Astrocyte (in vitro differentiated cells and primary cell): ENCODE data around the gene OR8B8. TPM values are rescaled to one million over a fixed set of nuclear protein-coding genes. Genes with fewer than 3 reads are reported as not detected.

Source experiments
- DNase-seq: peaks from one replicate; pipeline ENCODE4 v3.0.0-alpha.2; 2010; ENCODE audit warnings: low read depth
- FAIRE-seq: peaks from 2 replicates; lab custom pipeline; 2011; peaks lifted over from hg19 to GRCh38; lab: Jason Lieb, UNC
- H2AFZ ChIP-seq: 2 replicates; pipeline ENCODE4 v1.6.0; 2012; ENCODE audit warnings: low read depth, low read length, inconsistent platforms
- H3K27ac ChIP-seq: 2 replicates; pipeline ENCODE4 v1.5.1; 2011; ENCODE audit warnings: low read depth, low read length, inconsistent platforms
- H3K27me3 ChIP-seq: 2 replicates; pipeline ENCODE4 v1.6.0; 2011; ENCODE audit warnings: low read length, inconsistent platforms; ENCODE audit not compliant: insufficient read depth
- H3K36me3 ChIP-seq: 2 replicates; pipeline ENCODE4 v1.5.1; 2011; ENCODE audit warnings: low read length, inconsistent platforms; ENCODE audit not compliant: insufficient read depth
- H3K4me1 ChIP-seq: 2 replicates; pipeline ENCODE4 v1.5.1; 2011; ENCODE audit warnings: low read length, inconsistent platforms; ENCODE audit not compliant: insufficient read depth
- H3K4me2 ChIP-seq: 2 replicates; pipeline ENCODE4 v1.6.0; 2012; ENCODE audit warnings: low read length, inconsistent platforms
- H3K4me3 ChIP-seq: 2 replicates; pipeline ENCODE4 v1.5.1; 2011; ENCODE audit warnings: low read depth, mild to moderate bottlenecking, low read length, inconsistent platforms; ENCODE audit not compliant: insufficient read depth
- H3K79me2 ChIP-seq: 2 replicates; pipeline ENCODE4 v1.6.0; 2012; ENCODE audit warnings: mild to moderate bottlenecking, low read length, inconsistent platforms; ENCODE audit not compliant: insufficient read depth
- H3K9ac ChIP-seq: 2 replicates; pipeline ENCODE4 v1.6.0; 2012; ENCODE audit warnings: mild to moderate bottlenecking, low read length, inconsistent platforms
- H3K9me3 ChIP-seq: 2 replicates; pipeline ENCODE4 v1.5.1; 2012; ENCODE audit warnings: low read depth, mild to moderate bottlenecking, low read length, inconsistent platforms; ENCODE audit not compliant: insufficient read depth
- H4K20me1 ChIP-seq: 2 replicates; pipeline ENCODE4 v1.6.0; 2012; ENCODE audit warnings: low read length, inconsistent platforms; ENCODE audit not compliant: insufficient read depth
- H3K27ac Mint-ChIP-seq: one replicate; pipeline ENCODE4 v1.8.0; 2021; ENCODE audit warnings: mild to moderate bottlenecking, mixed read lengths; ENCODE audit not compliant: unreplicated experiment
- H3K27me3 Mint-ChIP-seq: one replicate; pipeline ENCODE4 v1.8.0; 2021; ENCODE audit warnings: low read depth, mixed read lengths; ENCODE audit not compliant: unreplicated experiment
- H3K36me3 Mint-ChIP-seq: one replicate; pipeline ENCODE4 v1.8.0; 2021; ENCODE audit warnings: low read depth, mixed read lengths; ENCODE audit not compliant: unreplicated experiment
- H3K4me1 Mint-ChIP-seq: one replicate; pipeline ENCODE4 v1.8.0; 2021; ENCODE audit warnings: low read depth, mixed read lengths; ENCODE audit not compliant: unreplicated experiment
- H3K4me3 Mint-ChIP-seq: one replicate; pipeline ENCODE4 v1.8.0; 2021; ENCODE audit warnings: mild to moderate bottlenecking, moderate library complexity, mixed read lengths; ENCODE audit not compliant: unreplicated experiment
- H3K9me3 Mint-ChIP-seq: one replicate; pipeline ENCODE4 v1.8.0; 2021; ENCODE audit warnings: mild to moderate bottlenecking, mixed read lengths; ENCODE audit not compliant: unreplicated experiment
- EZH2 ChIP-seq: IDR thresholded peaks from 2 replicates; pipeline ENCODE4 v1.6.1; 2012; ENCODE audit warnings: mild to moderate bottlenecking, low read length, inconsistent platforms; ENCODE audit not compliant: insufficient read depth
- total RNA-seq: library from RNA; stranded (reverse); gene quantifications from 2 replicates; pipeline ENCODE4 v1.2.1, GENCODE V29; 2021
- TF ChIP-seq, protein P1 (sequence below): IDR thresholded peaks from 2 replicates; pipeline ENCODE4 v1.5.1; 2011; ENCODE audit warnings: low read depth, mild to moderate bottlenecking, inconsistent platforms, low read length, moderate library complexity; ENCODE audit not compliant: insufficient read depth

Gene OR8B8
- total RNA-seq, 1 donor from 2014 or later, result not detected

DNA sequence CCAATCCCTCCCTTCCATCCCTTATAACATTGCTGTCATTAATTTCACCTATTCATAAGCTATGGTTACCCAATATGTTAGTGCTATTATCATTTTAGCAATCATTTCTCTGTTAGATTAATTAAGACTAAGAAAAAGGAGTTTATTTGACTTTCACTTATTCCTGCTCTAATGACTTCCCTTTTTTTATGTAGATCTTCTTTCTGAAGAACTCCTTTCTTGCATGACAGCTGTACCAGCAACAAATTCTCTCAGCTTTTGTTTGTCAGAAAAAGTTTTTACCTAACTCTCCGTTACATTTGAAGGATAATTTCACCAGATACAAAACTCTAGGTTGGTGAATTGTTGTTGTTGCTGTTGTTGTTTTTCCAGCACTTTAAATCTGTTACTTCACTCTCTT, 28.6 kb upstream of the OR8B8 start:
- Mint-ChIP-seq H3K36me3 (no peaks in the 10 kb centered on the region), H3K27me3 (no peaks in the 10 kb centered on the region), H3K9me3 (no peaks in the 10 kb centered on the region), H3K4me3 (no peak overlapping the region), H3K27ac (no peak overlapping the region), H3K4me1 (no peaks in the 10 kb centered on the region)
- H3K4me1 ChIP-seq, result no peaks in the 10 kb centered on the region
- H3K27me3 ChIP-seq, result peaks cover 7% of the 10 kb centered on the region
- DNase-seq, result no peak
- H2AFZ ChIP-seq, result no peak overlapping the region
- H3K4me3 ChIP-seq, result no peak overlapping the region
- H4K20me1 ChIP-seq, result no peaks in the 10 kb centered on the region
- no peak overlapping the region for H3K27ac ChIP-seq
- H3K9me3 ChIP-seq, result no peaks in the 10 kb centered on the region
- H3K36me3 ChIP-seq, result no peaks in the 10 kb centered on the region
- FAIRE-seq, result no peak
- no peak overlapping the region for H3K9ac ChIP-seq
- no peak for TF ChIP-seq EZH2
- TF ChIP-seq, protein P1, sequence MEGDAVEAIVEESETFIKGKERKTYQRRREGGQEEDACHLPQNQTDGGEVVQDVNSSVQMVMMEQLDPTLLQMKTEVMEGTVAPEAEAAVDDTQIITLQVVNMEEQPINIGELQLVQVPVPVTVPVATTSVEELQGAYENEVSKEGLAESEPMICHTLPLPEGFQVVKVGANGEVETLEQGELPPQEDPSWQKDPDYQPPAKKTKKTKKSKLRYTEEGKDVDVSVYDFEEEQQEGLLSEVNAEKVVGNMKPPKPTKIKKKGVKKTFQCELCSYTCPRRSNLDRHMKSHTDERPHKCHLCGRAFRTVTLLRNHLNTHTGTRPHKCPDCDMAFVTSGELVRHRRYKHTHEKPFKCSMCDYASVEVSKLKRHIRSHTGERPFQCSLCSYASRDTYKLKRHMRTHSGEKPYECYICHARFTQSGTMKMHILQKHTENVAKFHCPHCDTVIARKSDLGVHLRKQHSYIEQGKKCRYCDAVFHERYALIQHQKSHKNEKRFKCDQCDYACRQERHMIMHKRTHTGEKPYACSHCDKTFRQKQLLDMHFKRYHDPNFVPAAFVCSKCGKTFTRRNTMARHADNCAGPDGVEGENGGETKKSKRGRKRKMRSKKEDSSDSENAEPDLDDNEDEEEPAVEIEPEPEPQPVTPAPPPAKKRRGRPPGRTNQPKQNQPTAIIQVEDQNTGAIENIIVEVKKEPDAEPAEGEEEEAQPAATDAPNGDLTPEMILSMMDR, result no peak
- H3K4me2 ChIP-seq, result no peak overlapping the region
- no peaks in the 10 kb centered on the region for H3K79me2 ChIP-seq

DNA sequence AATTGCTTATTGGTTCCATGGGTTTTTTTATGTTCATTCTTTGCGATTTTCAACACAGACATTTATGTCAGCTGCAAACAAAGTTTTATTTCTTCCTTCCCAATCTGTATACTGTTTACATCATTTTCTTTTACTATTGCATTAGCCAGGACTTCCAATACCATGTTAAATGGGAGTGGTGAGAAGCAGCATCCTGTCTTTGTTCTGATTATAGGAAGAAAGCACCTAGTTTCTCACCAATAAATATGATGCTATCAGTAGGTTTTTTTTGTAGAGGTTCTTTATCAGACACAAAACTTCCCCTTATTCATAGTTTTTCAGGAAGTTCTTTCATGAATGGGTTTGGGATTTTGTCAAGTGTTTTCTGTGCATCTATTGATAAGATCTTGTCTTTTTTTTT, 28.0 kb upstream of the OR8B8 start:
- Mint-ChIP-seq H3K9me3 (no peaks in the 10 kb centered on the region), H3K36me3 (no peaks in the 10 kb centered on the region), H3K27me3 (no peaks in the 10 kb centered on the region), H3K4me1 (no peaks in the 10 kb centered on the region), H3K4me3 (no peak overlapping the region), H3K27ac (no peak overlapping the region)
- TF ChIP-seq, protein P1, result no peak
- TF ChIP-seq EZH2, result no peak
- H3K4me2 ChIP-seq, result no peak overlapping the region
- H3K9me3 ChIP-seq, result no peaks in the 10 kb centered on the region
- no peaks in the 10 kb centered on the region for H3K79me2 ChIP-seq
- H3K4me1 ChIP-seq, result no peaks in the 10 kb centered on the region
- no peaks in the 10 kb centered on the region for H4K20me1 ChIP-seq
- H3K27me3 ChIP-seq, result peaks cover 7% of the 10 kb centered on the region
- no peak overlapping the region for H2AFZ ChIP-seq
- no peaks in the 10 kb centered on the region for H3K36me3 ChIP-seq
- no peak for DNase-seq
- no peak overlapping the region for H3K27ac ChIP-seq
- no peak overlapping the region for H3K4me3 ChIP-seq
- FAIRE-seq, result no peak
- no peak overlapping the region for H3K9ac ChIP-seq

DNA sequence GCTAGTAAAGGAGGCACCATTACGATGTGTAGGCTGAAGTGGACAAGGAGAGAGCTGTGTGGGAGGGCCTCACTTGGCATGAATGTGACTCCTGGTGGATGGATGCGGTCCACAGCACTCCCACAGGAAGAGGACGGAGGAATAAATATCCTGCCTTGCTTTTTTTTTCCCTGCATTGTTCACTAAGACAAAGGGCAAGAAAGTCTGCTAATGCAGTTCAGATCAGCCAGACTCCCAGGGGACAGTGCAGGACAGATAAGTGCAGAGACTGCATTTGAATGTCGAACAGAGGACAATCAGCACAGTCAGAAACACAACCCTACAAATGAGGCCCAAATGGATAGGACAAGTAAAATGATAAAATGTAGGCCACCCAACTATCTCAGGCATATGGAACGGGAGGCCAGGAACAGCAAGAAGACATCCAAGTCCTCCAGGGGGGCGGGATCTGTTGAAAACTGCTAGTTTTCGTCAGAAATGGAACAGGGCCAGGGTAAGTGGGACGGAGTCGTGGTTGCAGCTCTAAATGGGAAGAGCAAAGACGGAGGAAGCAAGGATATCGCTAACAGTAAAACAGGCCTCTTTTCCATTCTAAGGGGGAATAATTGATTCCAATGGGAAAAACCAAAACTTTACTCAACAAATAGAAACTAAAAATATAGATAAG, 25.2 kb upstream of the OR8B8 start:
- no peaks in the 10 kb centered on the region for H4K20me1 ChIP-seq
- no peak overlapping the region for H3K9ac ChIP-seq
- no peak for DNase-seq
- Mint-ChIP-seq H3K36me3 (no peaks in the 10 kb centered on the region), H3K27me3 (peaks cover 3% of the 10 kb centered on the region), H3K4me1 (no peaks in the 10 kb centered on the region), H3K4me3 (no peak overlapping the region), H3K27ac (no peak overlapping the region), H3K9me3 (peaks cover 2% of the 10 kb centered on the region)
- H3K79me2 ChIP-seq, result no peaks in the 10 kb centered on the region
- peaks cover 5% of the 10 kb centered on the region for H3K27me3 ChIP-seq
- H3K4me1 ChIP-seq, result no peaks in the 10 kb centered on the region
- H3K36me3 ChIP-seq, result no peaks in the 10 kb centered on the region
- no peak overlapping the region for H3K4me2 ChIP-seq
- H2AFZ ChIP-seq, result no peak overlapping the region
- FAIRE-seq, result no peak
- no peak overlapping the region for H3K4me3 ChIP-seq
- H3K9me3 ChIP-seq, result no peaks in the 10 kb centered on the region
- TF ChIP-seq EZH2, result no peak
- no peak overlapping the region for H3K27ac ChIP-seq
